ENCODE data around the gene RFX8.

Gene RFX8

GRCh38 chr2:101379091-101379490 is 95.8 kb downstream of the RFX8 start:
- no peaks in the 10 kb centered on the region for H3K36me3 Mint-ChIP-seq (ENCODE audit: low read depth)
- H3K27me3 Mint-ChIP-seq (ENCODE audit: low read depth): peaks cover 36% of the 10 kb centered on the region
- H3K4me1 Mint-ChIP-seq: no peaks in the 10 kb centered on the region
- H3K9me3 Mint-ChIP-seq: no peaks in the 10 kb centered on the region
- TF ChIP-seq, protein P1, sequence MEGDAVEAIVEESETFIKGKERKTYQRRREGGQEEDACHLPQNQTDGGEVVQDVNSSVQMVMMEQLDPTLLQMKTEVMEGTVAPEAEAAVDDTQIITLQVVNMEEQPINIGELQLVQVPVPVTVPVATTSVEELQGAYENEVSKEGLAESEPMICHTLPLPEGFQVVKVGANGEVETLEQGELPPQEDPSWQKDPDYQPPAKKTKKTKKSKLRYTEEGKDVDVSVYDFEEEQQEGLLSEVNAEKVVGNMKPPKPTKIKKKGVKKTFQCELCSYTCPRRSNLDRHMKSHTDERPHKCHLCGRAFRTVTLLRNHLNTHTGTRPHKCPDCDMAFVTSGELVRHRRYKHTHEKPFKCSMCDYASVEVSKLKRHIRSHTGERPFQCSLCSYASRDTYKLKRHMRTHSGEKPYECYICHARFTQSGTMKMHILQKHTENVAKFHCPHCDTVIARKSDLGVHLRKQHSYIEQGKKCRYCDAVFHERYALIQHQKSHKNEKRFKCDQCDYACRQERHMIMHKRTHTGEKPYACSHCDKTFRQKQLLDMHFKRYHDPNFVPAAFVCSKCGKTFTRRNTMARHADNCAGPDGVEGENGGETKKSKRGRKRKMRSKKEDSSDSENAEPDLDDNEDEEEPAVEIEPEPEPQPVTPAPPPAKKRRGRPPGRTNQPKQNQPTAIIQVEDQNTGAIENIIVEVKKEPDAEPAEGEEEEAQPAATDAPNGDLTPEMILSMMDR (IDR thresholded peaks at IDR 0.05; ENCODE audit: unreplicated experiment in 3 of 3): no peak
- H3K4me3 Mint-ChIP-seq: no peak overlapping the region
- no peak overlapping the region for H3K27ac Mint-ChIP-seq

GRCh38 chr2:101375653-101376052 is 99.3 kb downstream of the RFX8 start:
- TF ChIP-seq, protein P1 (IDR thresholded peaks at IDR 0.05; ENCODE audit: unreplicated experiment in 3 of 3): no peak
- H3K27me3 Mint-ChIP-seq (ENCODE audit: low read depth): peaks cover 25% of the 10 kb centered on the region
- no peak overlapping the region for H3K27ac Mint-ChIP-seq
- H3K9me3 Mint-ChIP-seq: no peaks in the 10 kb centered on the region
- H3K4me3 Mint-ChIP-seq: no peak overlapping the region
- H3K4me1 Mint-ChIP-seq: no peaks in the 10 kb centered on the region
- H3K36me3 Mint-ChIP-seq (ENCODE audit: low read depth): no peaks in the 10 kb centered on the region

DNA sequence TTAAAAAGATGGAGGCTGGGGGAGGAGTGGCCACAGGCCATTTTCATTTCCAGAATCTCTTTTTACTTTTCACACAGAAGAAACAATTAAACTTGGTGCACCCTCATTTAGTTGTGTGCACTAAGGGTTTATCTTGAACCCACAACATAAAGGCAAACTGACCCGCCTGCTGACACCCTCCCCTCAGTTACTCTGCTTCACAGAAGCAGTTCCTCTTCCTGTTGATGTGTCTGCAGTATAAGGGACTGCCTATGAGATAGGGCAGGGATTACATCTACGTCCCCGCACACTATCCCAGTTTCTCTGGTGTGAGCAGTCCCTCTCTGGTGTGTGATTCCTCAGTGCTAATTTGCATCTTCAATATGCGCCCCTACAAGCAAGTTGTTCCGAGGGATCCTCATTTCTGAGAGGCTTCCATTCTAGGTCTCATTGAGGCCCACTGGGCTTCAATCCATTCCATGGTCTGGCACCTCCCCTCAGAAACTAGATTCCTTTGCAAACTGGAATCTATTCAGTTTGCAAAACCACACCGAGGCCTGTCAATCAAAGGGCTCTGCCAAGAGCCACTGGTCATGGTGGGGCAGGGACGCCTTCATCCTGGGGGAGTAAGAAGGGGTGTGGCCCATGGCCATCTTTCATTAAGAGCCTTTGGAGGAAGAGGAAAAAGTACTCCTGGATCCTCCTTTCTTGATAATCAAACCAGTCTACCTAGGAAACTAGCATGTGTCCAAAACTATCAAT is 99.9 kb downstream of the RFX8 start:
- H3K9me3 Mint-ChIP-seq: no peaks in the 10 kb centered on the region
- H3K27me3 Mint-ChIP-seq (ENCODE audit: low read depth): peaks cover 25% of the 10 kb centered on the region
- no peaks in the 10 kb centered on the region for H3K4me1 Mint-ChIP-seq
- no peak overlapping the region for H3K4me3 Mint-ChIP-seq
- TF ChIP-seq, protein P1 (IDR thresholded peaks at IDR 0.05; ENCODE audit: unreplicated experiment in 3 of 3): no peak
- H3K27ac Mint-ChIP-seq: no peak overlapping the region
- no peaks in the 10 kb centered on the region for H3K36me3 Mint-ChIP-seq (ENCODE audit: low read depth)

- Mint-ChIP-seq H3K4me3 (no peak overlapping the region), H3K4me1 (no peaks in the 10 kb centered on the region), H3K9me3 (no peaks in the 10 kb centered on the region), H3K36me3 (ENCODE audit: low read depth) (no peaks in the 10 kb centered on the region), H3K27ac (no peak overlapping the region), H3K27me3 (ENCODE audit: low read depth) (peaks cover 15% of the 10 kb centered on the region)
- TF ChIP-seq, protein P1 (IDR thresholded peaks at IDR 0.05; ENCODE audit: unreplicated experiment in 3 of 3): no peak
Observed at GRCh38 chr2:101372792-101373191, 102.1 kb downstream of the RFX8 start.

DNA sequence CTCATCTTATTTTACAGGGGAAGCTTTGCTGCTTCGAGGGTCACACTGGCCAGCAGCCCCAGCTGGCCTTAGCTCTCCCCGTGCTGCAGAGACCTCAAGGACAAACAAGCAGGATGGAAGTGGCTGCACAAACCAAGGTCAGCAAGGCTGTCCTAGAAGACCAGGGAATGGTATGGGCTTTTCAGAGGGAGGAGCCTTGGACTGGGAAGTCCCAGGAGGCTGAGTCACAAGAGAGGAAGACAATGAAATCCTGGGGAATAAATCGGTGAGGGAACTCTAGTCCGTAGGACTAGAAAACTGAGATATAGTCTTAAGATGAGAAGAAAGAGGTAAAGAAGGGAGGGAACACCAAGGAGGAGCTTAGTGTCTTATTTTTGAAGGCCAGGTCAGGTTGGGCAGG is 103.3 kb downstream of the RFX8 start:
- Mint-ChIP-seq H3K27ac (no peak overlapping the region), H3K36me3 (ENCODE audit: low read depth) (no peaks in the 10 kb centered on the region), H3K4me3 (no peak overlapping the region), H3K4me1 (no peaks in the 10 kb centered on the region), H3K9me3 (no peaks in the 10 kb centered on the region), H3K27me3 (ENCODE audit: low read depth) (peaks cover 15% of the 10 kb centered on the region)
- TF ChIP-seq, protein P1 (IDR thresholded peaks at IDR 0.05; ENCODE audit: unreplicated experiment in 3 of 3): no peak

DNA sequence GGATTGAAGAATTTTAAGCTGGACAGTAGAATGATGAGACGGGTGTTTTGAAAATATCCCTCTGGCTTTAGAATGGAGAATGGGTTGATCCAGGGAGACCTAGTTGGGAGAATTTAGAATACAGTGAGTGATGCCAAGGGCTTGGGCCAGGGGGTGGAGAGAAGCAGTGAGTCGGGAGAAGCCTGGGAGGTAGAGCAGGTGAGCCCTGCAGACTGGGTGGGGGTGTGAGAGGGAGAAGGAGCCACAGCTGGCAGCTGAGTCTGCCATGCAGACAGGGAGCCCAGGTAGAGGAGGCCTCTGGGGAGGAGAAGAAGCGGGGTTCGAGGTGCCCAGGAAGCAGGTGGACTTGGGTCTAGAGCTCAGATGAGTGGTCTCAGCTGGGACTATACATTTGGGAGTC is 105.8 kb downstream of the RFX8 start:
- TF ChIP-seq, protein P1 (IDR thresholded peaks at IDR 0.05; ENCODE audit: unreplicated experiment in 3 of 3): no peak
- H3K27ac Mint-ChIP-seq: no peak overlapping the region
- H3K9me3 Mint-ChIP-seq: no peaks in the 10 kb centered on the region
- H3K4me1 Mint-ChIP-seq: no peaks in the 10 kb centered on the region
- peaks cover 14% of the 10 kb centered on the region for H3K27me3 Mint-ChIP-seq (ENCODE audit: low read depth)
- no peaks in the 10 kb centered on the region for H3K36me3 Mint-ChIP-seq (ENCODE audit: low read depth)
- no peak overlapping the region for H3K4me3 Mint-ChIP-seq

All from nephron (organoid).